Activated CD8-positive, alpha-beta memory T cell treated with anti-CD3 and anti-CD28 coated beads, Interleukin-2, amount 50 U/mL, for 48 hours (primary cell): ENCODE measurements around the gene DDAH2.
"Not testable (repeated sequence)": the region's sequence is repeated elsewhere in the genome, so short reads cannot be mapped to it uniquely, and the experiment has no call there.

Experiments
- DNase-seq: peaks from one replicate; pipeline ENCODE4 v3.0.0-alpha.2; 2020

DDAH2 gene

DNA sequence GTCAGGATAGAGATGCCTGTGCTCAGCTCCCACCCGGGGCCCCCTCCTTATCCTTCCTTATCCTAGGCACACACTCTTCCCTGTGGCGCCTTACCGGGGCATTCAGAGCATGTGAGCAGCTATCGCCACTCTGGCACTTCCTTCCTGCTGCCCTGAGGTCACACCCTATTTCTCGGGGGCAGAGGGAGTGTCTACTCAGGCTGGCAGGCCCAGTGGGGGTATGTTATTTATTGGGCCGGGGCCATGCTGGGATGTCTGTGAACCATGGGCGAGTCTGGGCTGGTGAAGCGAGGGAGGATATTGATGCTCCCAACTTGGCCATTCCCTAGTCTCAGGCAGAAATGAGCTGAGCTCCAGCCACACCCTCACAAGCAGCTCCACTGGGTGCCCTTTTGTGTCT is 17.9 kb downstream of the DDAH2 start:
- no peak for DNase-seq

GRCh38 chr6:31710523-31711219 is 18.4 kb downstream of the DDAH2 start:
- DNase-seq, result no peak

DNA sequence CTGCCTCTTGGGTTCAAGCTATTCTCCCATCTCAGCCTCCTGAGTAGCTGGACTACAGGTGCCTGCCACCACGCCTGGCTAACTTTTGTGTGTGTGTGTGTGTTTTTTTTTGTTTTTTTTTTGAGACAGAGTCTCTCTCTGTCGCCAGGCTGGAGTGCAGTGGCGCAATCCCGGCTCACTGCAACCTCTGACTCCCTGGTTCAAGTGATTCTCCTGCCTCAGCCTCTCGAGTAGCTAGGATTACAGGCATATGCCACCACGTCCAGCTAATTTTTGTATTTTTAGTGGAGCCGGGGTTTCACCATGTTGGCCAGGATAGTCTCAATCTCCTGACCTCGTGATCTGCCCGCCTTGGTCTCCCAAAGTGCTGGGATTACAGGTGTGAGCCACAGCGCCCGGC is 19.9 kb downstream of the DDAH2 start:
- DNase-seq, result not testable (repeated sequence)

GRCh38 chr6:31708224-31708623 is 20.9 kb downstream of the DDAH2 start:
- no peak for DNase-seq

GRCh38 chr6:31707701-31708100 is 21.4 kb downstream of the DDAH2 start:
- no peak for DNase-seq

DNA sequence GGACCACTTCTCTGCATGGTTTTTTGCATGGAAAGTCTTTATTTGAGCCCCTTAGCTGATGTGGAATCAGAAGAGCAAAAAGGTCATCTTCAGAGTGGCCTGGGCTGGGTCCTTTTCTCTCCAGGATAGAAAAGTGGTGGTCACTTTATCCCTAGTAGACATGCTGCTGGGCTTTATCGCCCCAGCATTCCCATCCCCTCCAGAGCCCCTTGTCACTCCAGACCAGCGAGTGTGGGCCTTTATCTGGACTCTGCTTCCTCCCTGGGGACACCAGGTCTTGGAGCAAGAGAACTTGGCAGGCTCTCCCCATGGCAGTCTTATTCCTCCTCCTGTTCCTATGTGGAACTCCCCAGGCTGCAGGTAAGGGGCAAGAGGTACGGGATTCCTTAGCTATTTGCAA is 22.5 kb downstream of the DDAH2 start, which contains the start of gene LY6G6F:
Gene LY6G6F, plus strand, starts transcription at position 268 of the 400 bp plus-strand sequence. Its CDS starts 41 bp downstream, at position 309.
- no peak for DNase-seq

DNA sequence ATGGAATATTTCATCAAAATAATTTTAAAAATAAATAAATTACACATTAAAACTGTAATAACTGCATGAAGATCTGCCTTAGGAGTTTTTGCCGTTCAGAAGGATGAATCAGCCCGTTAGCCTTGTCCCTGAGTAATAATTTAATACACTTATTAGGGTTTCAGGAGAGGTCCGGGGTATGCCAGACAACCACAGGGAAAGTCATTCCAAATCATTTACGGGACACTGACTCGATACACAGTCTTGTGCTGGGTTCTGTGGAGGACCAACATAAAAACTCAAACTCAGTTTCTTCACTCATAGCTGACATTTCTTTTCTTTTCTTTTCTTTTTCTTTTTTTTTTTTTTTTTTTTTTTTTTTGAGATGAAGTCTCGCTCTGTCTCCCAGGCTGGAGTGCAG is 23.2 kb downstream of the DDAH2 start:
- DNase-seq, result no peak

- DNase-seq, result peak; percentile 96
Observed at GRCh38 chr6:31702819-31703716, 26.0 kb downstream of the DDAH2 start, which contains the start of gene ABHD16A. ABHD16A (minus strand) TSS chr6:31703324; CDS start chr6:31703281, 43 bp downstream.

DNA sequence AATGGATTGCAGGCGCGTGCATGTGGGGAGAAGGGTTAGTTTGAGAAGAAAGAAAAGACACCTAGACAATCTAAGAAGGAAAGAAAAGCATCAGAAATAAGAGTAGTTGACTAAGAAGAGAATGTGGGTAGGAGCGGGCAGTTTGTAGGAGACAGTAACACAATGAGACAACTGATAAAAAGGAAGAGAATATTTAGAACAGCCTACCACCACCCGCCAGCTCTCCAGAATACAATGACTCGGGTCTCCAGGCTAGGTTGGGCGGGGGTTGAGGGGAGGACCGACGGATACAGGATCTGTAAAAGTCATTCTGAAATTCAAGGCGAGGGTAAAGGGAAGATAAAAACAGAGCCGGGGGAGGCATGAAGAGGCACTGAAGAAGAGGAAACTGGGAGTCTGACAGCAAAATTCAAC is 26.7 kb downstream of the DDAH2 start:
- peak; percentile 63 for DNase-seq

DNA sequence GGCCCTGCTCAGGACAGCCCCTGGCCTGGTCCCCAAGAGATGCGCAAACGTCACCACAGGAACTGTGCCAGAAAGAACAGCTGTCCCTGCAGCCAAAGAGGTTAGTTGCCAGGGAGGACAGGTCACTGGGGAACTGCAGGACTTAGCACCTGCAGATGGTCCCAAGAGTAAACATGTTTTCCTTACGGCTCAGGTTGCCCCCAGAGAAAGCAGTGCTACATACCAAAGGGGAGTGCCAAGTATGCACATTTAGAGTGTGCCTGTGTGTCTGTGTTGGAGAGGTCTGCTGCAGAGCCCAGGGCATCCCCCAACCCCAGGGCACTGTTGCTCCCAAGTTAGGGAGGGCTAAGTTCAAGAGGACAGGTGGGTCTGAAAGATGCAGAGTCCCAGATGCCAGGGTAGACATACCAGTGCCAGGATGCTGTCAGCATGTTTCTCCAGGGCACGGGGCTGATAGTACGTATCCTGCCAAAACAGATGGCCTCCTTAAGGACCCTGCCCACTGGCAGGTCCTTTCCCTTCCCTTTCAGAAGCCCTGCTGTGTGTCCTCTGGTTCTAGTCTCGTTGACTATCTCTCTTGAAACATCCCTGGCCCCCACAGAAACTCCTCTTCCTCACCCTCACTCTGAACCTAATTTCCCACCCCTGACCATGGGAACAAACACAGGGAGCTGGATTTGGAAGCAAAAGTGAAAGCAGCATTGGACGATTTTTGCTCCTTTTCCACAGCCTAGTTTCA is 27.3 kb downstream of the DDAH2 start:
- no peak for DNase-seq

DNA sequence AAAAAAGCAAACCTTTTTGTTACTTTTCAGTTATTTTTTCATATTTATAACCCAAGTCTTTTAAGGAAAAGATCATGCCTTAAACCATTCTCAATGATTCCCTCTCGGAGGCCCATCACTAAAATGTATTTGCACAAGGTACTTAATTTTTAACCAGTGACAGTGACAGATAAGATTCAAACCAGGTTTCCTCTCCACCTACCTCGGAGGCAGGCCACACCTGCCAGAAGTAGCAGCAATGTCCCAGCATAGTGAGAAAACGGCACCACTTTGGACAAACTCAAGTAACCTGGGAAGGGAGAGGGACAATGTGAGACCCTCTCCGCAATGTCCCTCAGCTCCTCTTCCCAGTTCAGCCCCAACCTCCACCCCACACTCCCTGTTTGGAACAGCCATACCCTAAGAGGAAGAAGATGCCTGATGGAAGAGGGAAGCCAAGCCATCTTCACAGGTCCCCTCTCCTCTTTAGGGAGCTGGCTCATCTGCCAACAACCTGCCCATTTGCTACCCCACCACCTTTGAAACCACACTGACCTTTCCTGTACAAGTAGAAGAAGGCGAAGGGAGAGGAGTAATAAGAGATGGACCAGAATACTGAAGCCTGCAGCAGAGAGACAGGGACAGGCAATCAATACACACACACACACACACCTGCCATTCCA is 28.2 kb downstream of the DDAH2 start:
- no peak for DNase-seq

- no peak for DNase-seq
Observed at GRCh38 chr6:31697555-31697954, 31.5 kb downstream of the DDAH2 start.

GRCh38 chr6:31693535-31693934 is 35.6 kb downstream of the DDAH2 start:
- no peak for DNase-seq

- DNase-seq, result no peak
Observed at GRCh38 chr6:31692886-31693285, 36.2 kb downstream of the DDAH2 start.

DNA sequence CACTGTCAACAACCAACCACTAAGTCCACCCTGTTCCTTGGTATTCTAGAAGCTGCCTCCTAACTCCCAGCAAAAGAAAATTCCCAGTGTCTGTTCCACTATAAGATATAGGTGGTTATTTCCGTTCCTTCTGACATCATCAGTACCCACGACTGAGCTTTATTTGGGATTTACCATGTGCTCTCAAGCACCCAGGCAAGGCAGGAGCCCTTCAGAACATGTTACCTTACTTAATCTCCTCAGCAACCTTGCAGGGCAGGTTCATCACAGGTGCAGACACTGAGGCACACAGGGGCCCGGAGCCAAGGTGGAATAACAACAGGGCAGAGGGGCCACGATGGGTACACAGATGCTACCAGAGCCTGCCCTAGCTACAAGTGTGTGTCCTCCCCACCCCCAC is 36.7 kb downstream of the DDAH2 start:
- no peak for DNase-seq

DNA sequence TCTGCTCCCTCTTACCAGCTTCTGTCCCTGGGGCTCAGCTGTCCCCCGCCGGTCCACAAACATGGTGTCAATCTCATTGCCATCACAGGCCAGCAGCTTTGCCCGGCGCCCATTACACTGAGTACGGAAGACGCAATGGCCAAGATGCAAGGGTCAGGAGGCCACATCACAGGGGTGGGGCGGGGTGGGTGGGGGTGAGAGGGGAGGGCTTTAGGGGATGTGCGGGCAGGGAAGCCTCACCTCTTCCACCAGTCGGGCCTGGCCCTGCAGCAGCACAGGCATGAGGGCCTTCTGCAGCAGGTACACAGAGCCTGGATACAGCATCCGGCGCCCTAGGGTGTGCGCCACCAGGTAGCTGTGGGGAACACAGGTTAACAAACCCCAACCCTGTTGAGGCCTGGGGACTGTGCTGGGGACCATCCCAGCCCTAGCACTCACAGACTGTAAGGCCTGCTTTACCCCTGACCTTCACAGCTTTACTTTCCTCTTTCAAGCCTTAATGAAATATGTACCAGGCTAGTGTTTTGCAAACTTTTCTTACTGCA is 37.5 kb downstream of the DDAH2 start:
- no peak for DNase-seq

DNA sequence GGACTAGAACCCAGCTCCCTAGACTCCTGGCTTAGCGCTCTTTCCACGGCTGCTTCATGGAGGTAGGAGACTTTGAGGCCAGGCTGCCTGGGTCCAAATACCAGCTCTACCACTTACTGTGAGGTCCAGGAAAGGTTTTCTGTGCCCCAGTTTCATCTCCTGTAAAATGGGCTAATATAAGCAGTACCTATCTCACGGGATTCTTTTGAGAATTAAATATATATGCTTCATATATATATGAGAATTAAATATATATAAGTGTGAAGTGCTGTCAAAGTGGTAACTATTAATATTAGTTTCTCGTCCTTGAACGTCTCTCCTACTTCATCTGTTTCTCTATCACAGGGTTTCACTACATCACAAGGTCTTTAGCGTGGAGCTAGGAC is 38.0 kb downstream of the DDAH2 start:
- DNase-seq, result no peak

GRCh38 chr6:31690231-31691077 is 38.6 kb downstream of the DDAH2 start:
- no peak for DNase-seq

- no peak for DNase-seq
Observed at GRCh38 chr6:31689249-31690110, 39.6 kb downstream of the DDAH2 start.
